H54 (cell line): ENCODE measurements around the gene SLC2A4RG.

Experiments
- DNase-seq: peaks from one replicate; pipeline ENCODE4 v3.0.0; 2011; ENCODE audit warnings: low spot score, mixed read lengths; ENCODE audit not compliant: insufficient read length
- FAIRE-seq: peaks from 3 replicates; lab custom pipeline; 2011; peaks lifted over from hg19 to GRCh38; lab: Jason Lieb, UNC
- POLR2A ChIP-seq: IDR thresholded peaks from 2 replicates; pipeline ENCODE4 v1.6.1; 2011; ENCODE audit warnings: low read depth, mild to moderate bottlenecking, low read length

The SLC2A4RG gene

DNA sequence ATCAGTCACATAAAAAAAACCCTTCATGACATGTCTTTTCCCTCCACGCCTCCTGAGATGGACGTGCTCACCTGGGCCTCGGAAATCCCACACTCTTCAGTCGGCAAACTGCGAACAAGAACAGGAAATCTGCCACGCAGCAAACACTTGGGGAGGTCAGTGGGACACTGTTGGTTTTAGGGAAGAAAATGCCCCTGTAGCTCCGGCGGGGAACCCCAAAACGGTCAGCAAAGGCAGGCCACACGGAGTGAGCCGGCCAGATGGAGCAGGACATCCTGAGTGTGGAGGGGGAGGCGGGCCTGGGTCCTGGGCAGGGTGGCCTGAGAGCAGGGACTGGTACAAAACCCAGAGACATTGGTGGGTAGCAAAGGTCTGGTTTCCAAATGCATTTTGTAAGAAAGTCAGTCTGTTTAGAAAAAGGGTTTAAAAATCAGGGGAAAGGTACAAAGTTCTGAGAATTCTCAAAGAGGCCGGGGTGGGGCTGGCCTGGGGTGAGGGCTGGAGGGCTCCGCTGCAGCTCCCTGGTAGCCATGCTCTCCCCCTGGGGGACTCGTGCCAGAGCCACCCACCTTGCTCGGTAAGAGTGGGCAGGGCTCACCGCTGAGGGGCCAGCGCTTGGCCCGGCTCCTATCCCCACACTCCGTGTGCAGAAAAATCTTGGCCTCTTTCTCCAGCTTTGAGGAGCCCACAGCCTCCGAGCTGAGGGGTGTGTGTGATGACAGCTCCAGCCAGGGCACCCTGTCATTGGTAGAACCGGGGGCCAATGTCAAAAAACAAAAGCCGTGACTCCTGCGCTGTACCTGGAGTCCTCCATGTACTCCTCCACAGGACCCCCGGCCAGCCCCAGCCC, 5.2 kb downstream of the SLC2A4RG start:
- no peak for DNase-seq

DNA sequence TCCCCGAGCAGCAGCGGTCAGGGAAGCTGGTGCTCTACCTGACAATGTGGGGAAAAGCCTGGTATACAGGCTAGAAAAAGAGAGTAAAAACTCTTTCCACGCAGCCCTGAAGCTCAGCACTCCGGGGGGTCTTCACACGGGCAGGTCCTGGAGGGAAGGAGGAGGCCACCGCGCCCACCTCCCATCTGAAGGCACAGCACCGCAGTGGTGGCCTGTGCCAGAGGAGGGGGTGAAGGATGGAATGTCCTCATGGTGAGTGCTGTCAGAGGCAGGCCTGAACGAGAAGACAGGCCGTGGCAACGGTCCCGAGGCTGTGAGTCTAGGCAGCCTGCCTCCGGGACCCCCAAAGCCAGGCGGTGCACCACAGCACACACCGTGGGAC, 5.8 kb downstream of the SLC2A4RG start:
- no peak for DNase-seq
- FAIRE-seq = no peak
- no peak for TF ChIP-seq POLR2A

More for the DNA sequence above, 5.2 kb downstream of the SLC2A4RG start:
- TF ChIP-seq POLR2A = no peak
- no peak for FAIRE-seq

DNA sequence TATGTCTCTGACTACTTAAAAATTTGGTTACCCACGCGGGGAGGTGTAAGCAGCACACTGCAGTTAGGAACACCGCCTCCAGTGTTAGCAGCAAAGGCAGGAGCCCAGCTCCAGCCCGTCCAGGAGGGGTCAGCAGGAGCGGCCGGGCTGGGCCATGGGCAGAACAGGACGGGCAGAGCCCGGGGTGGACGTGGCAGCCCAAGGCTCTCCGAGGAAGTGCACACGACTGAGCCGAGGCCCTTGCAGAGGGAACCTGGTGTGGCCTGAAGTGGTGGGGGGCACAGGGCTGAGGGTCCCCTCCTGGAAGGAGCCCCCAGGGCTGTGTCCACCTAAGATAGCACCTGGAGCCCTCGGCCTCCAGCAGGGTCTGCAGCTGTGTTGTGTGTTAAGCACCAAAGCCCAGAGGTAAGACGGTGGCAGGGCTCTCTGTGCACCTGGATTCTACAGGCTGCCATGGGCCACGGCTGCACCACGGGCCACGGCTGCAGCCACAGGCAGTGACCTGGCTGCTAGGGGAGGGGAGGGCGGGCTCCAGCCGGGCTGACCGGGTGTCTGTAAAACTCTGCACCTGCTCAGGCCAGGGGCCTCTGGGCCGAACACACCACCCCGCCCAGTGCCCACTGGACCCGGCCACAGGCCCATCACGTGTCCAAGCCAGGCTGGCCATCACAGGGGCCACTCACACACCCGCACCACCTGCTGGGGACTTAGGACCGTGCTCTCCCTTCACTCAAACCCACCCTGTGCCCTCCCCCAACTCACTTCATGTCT, 6.6 kb downstream of the SLC2A4RG start:
- no peak for FAIRE-seq
- 0 out of 2 replicates have a peak, but pooled peaks have one; percentile 9 for TF ChIP-seq POLR2A
- no peak for DNase-seq

DNA sequence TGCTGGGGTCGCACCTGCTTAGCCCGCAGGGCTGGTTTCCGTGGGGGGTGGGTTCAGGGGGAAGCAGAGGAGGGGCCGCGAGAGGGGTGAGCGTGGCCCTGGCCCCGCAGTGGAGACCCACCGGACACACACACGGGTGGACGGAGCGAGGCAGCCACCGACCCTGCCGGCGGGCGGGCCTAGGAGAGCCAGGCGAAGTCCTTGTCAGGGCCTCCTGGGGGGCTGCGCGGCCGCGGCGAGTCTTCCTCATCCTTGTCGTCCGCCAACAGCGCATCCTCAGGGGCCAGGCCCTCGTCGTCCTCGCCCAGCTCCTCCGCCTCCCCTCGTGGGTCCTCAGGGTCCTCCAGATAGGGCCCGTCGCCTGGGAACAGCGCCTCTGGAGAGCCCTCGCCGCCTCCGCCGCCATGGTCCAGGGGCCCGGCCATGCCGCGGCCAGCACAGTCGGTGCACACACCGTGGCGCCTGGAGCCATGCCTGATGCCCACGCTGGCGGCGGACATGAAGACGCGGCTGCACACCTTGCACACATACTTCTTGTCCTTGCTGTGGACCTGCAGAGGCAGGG, 7.3 kb downstream of the SLC2A4RG start:
- FAIRE-seq (no peak), DNase-seq (no peak)
- TF ChIP-seq POLR2A = no peak

DNA sequence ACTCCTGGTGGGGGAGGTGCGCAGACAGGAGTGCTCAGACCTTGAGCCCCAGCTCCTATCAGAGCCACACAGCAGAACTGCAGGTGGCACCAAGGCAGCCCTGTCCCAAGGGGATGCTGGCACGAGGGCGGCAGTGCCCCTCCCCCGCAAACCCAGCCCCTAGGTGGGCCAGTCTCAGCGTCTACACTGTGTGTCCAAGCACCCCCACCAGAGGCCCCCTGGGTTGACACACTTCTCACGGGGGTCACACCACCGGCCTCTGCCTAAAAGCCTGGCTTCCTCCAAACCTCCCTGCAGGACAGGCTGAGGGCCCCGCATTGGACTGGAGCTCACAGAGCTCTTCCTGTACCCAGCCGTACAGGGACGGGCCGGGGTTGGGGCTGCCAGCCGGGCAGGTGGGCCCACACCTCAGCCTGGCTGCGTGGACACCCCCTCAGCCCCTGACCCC, 8.1 kb downstream of the SLC2A4RG start:
- DNase-seq = no peak
- FAIRE-seq = no peak
- no peak for TF ChIP-seq POLR2A

DNA sequence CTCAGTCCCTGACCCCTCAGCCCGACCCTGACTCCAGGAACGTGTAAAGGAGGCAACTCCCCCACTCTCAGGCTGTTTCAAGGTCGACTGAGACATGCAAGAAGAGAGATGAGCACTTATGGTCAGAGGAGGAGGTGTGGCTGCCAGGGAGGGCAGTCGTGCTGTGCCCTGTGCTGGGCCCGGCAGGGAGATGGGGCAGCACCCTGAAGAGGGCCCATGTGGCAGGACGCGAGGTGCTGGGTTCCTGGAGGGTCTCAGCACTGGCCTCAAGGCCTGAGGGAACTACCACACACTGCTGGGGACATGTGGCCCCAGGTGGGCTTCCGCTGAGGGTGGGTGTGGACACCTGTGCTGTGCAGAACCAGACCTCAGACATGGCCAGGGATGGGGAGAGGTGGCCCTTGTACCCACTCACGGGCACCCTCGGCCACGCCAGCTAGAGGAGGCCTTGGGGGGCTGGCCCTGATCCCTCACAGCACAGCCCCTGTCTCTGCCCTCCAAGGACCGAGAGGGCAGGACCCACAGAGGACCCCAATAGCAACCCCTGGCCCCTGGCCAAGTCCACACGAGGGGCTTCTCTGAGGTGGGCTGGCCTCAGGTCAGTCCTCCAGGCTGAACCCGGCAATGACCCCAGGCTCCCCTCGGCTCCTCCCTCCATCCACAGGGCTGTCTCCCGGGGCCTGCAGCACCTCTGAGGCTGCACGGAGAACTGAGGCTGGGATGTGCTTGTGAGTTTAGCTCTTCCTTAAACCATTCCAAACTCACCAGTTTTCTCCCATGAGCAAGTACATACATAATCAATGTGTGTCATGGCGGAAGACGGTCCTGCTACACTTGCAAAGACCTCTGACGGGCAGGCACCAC, 8.7 kb downstream of the SLC2A4RG start:
- no peak for FAIRE-seq

DNA sequence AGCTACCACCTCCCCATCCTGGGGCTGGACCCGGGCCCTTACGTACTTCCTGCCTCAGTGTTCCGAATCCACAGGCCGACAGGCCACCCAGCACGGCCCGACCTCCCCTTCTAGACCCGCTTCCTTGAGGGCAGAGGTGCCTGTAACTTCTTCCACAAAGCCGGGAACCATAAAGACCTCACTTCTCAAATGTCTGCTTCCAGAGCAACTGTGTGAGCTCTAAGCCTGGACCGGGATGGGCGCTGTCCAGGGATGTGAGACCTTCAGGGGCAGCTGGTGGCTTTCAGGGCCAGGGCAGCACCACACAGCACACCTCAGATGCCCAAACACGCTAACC, 9.3 kb downstream of the SLC2A4RG start:
- no peak for TF ChIP-seq POLR2A
- DNase-seq = no peak
- no peak for FAIRE-seq

More for the DNA sequence above, 8.7 kb downstream of the SLC2A4RG start:
- no peak for DNase-seq
- TF ChIP-seq POLR2A = no peak

DNA sequence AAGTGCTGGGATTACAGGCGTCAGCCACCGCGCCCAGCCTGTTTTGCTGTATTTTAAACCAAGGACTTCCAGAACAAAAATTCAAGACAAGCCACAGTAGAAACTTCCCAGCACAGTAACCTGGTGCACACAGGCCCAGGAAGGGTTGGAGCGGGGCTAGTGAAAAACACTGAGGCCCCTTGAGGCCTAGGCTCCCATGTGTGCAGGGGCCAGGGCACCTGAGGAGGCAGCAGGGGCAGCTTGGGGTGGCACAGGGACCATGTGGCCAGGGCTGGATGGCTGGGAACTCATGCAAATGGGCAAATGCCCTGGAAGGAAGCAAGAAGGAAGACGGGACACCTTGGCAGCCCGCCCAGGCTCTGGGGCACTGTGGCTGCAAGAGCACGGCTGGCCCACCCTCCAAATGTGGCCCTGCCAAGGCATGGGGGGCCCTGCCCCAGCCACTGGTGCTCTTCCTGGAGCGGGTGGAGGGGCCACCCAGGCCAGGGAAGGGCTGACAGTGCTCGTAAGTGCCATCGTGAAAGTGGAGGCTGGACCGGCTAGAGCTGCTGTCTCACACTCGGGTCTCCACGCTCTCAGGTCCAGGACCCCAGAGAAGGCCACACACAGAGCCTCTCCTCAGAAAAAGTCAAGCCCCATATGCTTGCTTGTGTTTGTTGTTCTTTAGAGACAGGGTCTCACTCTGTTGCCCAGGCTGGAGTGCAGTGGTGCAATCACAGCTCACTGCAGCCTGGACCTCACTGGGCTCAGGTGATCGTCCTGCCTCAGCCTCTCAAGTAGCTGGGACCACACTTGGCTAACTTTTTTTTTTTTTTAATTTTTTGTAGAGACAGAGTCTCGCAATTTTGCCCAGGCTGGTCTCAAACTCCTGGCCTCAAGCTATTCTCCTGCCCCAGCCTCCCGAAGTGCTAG, 10.3 kb downstream of the SLC2A4RG start:
- FAIRE-seq (no peak), DNase-seq (no peak)
- TF ChIP-seq POLR2A = no peak

DNA sequence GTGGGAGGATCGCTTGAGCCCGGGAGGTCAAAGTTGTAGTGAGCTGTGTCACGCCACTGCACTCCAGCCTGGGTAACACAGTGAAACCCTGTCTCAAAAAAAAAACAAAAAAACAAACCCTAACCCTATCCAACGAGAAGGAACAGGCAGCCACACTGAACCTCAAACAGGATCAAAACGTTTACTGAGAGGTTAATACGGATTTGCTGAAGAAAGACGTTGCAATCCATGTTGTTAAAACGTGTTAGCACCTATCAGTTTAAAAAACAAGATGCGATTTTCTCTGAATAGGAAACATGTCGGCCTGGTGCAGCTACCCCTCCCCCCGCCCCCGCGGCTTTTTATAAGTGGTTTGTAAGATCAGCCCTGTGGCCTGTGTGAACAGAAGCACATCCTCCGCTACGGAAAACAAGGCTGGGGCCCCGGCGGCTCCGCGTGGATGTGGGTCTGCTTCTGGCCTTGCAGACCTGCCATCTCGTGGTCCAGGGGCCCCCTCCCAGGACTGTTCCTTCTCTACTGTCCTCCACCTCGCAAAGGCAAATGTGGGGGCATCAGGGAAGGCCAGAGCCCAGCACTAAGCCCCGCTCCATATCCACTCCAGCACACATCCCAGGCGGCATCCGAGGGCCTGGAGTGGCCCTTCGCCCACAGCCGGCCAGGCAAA, 11.4 kb downstream of the SLC2A4RG start:
- DNase-seq (no peak), FAIRE-seq (no peak)
- TF ChIP-seq POLR2A = no peak

DNA sequence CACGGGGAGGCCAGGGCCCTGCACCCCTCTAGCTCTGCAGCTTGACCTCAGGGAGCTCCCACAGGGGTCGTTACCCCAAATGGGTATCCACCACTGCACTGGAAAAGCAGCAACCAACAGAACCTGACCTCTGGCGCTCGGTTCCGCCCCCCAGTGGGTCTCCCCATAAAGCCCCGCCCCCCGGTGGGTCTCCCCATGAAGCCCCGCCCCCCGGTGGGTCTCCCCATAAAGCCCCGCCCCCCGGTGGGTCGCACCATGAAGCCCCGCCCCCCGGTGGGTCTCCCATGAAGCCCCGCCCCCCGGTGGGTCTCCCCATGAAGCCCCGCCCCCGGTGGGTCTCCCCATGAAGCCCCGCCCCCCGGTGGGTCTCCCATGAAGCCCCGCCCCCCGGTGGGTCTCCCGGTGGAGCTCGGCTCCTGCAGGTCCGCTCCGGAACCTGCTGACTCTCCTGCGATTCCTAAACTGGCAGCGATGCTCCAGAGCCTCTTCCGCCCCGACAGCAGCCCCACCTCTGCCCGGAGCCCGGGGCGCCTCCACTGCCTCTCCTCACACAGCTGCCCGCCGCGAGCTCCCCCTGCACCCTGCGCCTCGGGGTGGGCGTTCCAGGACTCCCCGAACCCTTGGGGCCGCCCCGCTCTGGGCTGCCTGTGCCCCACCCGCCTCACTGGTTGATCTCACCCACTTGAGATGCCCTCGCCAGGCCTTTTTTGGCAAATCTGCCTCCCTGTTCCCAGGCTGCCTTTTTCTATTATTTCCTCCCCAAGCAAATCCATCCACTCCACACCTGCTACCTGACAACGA, 12.1 kb downstream of the SLC2A4RG start:
- FAIRE-seq (no peak), DNase-seq (no peak)
- TF ChIP-seq POLR2A = no peak

DNA sequence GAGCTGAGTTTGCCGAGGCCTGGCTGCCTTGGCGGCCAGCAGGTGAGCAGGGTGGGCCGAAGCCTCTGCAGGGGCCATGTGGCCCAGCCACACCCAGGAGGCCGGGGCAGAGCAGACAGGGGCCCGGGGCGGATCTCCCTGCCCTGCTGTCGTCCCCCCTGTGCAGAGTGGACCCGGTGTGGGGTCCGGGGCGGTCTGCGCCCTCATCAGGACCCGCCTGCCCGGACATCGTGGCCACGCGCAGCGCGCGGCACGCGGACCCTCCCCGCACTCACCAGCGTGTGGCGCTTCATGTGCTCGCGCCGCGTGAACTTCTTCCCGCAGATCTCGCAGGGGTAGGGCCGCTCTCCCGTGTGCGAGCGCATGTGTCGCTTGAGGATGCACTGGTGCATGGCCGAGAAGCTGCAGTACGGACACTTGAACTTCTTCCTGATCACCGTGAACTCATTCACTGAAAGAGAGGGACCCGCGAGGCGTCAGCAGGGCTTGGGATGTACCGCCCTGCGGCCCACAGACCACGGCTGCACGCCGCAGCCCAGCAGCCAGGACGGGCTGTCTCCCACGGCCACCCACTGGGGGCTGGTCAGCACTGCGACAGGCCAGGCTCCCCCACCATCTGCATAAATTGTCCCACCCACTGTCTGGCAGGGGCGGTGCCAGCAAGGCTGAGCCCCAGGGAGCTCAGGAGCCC, 13.0 kb downstream of the SLC2A4RG start:
- no peak for FAIRE-seq
- TF ChIP-seq POLR2A = no peak
- DNase-seq = no peak
